HL-60 (cell line): ENCODE measurements around the gene ANGPTL2.

Experiments used
- GABPA ChIP-seq: IDR thresholded peaks from 2 replicates; pipeline ENCODE4 v1.6.1; 2012; ENCODE audit warnings: low read depth
- POLR2AphosphoS5 ChIP-seq: IDR thresholded peaks from 2 replicates; pipeline ENCODE4 v1.6.1; 2012; ENCODE audit warnings: low read depth
- TF ChIP-seq, protein P1 (sequence below): IDR thresholded peaks from one replicate; pipeline ENCODE4 v1.5.1; 2011; ENCODE audit warnings: low read length, control low read depth, inconsistent platforms; ENCODE audit not compliant: insufficient read depth
- TF ChIP-seq, protein P2 (sequence below): IDR thresholded peaks from 2 replicates; pipeline ENCODE4 v1.6.1; 2012; ENCODE audit warnings: low read depth; ENCODE audit not compliant: insufficient replicate concordance

DNA sequence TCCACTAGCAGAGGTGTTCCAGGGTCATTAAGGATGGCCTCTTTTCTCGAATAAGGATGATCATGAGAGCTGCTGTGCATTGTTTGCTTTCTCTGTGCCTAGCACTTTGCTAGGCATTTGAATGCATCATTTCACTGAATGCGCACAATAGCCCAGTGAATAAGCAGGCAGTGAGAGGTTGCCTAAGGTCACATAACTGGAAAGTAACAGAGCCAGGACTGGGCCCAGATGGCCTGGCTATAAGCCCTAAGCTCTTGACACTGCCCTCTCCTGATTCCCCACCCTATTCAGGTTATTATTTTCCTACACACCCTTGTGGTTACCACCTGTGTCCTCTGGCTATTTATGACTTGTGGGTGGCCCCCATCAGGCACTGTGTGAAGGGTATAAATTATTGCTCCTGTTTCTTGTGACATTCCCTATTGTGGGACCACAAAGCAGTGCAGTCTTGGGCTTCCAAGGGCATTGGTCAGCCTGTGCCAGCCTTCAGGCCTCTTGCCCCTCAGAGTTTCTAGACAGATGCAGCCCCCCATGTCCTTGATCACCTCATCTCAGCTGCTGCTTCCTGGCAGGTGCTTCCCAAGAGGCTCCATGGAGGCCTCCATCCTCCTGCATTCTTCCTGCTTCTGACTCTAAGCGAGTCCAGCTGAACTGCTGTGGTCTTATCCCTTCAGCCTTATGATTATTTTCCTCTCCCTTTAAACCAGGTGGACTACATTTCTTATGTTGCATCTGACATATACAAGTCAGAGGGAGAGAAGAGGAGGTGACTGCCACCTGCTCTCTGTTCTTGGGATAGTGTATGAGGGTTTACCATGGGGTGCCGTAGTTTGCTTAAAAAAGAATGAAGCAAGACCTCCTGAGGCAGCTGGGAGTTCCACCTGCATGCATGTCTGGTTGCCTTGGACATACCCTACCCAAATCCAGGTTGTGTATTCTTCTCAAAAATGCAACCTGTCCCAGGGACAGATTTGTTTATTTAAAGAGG, 47.6 kb downstream of the ANGPTL2 start:
- no peak for TF ChIP-seq POLR2AphosphoS5
- TF ChIP-seq, protein P1, sequence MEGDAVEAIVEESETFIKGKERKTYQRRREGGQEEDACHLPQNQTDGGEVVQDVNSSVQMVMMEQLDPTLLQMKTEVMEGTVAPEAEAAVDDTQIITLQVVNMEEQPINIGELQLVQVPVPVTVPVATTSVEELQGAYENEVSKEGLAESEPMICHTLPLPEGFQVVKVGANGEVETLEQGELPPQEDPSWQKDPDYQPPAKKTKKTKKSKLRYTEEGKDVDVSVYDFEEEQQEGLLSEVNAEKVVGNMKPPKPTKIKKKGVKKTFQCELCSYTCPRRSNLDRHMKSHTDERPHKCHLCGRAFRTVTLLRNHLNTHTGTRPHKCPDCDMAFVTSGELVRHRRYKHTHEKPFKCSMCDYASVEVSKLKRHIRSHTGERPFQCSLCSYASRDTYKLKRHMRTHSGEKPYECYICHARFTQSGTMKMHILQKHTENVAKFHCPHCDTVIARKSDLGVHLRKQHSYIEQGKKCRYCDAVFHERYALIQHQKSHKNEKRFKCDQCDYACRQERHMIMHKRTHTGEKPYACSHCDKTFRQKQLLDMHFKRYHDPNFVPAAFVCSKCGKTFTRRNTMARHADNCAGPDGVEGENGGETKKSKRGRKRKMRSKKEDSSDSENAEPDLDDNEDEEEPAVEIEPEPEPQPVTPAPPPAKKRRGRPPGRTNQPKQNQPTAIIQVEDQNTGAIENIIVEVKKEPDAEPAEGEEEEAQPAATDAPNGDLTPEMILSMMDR: no peak
- no peak for TF ChIP-seq GABPA
- TF ChIP-seq, protein P2, sequence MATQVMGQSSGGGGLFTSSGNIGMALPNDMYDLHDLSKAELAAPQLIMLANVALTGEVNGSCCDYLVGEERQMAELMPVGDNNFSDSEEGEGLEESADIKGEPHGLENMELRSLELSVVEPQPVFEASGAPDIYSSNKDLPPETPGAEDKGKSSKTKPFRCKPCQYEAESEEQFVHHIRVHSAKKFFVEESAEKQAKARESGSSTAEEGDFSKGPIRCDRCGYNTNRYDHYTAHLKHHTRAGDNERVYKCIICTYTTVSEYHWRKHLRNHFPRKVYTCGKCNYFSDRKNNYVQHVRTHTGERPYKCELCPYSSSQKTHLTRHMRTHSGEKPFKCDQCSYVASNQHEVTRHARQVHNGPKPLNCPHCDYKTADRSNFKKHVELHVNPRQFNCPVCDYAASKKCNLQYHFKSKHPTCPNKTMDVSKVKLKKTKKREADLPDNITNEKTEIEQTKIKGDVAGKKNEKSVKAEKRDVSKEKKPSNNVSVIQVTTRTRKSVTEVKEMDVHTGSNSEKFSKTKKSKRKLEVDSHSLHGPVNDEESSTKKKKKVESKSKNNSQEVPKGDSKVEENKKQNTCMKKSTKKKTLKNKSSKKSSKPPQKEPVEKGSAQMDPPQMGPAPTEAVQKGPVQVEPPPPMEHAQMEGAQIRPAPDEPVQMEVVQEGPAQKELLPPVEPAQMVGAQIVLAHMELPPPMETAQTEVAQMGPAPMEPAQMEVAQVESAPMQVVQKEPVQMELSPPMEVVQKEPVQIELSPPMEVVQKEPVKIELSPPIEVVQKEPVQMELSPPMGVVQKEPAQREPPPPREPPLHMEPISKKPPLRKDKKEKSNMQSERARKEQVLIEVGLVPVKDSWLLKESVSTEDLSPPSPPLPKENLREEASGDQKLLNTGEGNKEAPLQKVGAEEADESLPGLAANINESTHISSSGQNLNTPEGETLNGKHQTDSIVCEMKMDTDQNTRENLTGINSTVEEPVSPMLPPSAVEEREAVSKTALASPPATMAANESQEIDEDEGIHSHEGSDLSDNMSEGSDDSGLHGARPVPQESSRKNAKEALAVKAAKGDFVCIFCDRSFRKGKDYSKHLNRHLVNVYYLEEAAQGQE: no peak
